Gastrocnemius medialis (tissue), 4 donors: ENCODE results near the gene DUOX1.

Source experiments
- CTCF ChIP-seq, 5 experiments: fragments of 450-650 bp in 3 of 5; fragments of 200-600 bp in 2 of 5; sonication (generic) in 2 of 5; IDR thresholded peaks in 4 of 5; conservative IDR thresholded peaks in 1 of 5; 1 replicate in 4 of 5; 2 replicates in 1 of 5; pipeline ENCODE4 v1.5.1; 2016 to 2019; ENCODE audit warnings: antibody characterized with exemption in 5 of 5, mild to moderate bottlenecking in 3 of 5, moderate library complexity in 3 of 5
- POLR2A ChIP-seq, 2 donors: fragments of 450-650 bp; IDR thresholded peaks; one replicate each; pipeline ENCODE4 v1.6.1; 2017; ENCODE audit warnings: antibody characterized with exemption in 2 of 2, mild to moderate bottlenecking in 2 of 2, moderate library complexity in 2 of 2

GRCh38 chr15:45139770-45140169 is 10.0 kb downstream of the DUOX1 start:
- no peak for TF ChIP-seq CTCF (IDR thresholded peaks at IDR 0.05 in 4 of 5, conservative IDR thresholded peaks at IDR 0.05 in 1 of 5)
- no peak for TF ChIP-seq POLR2A (IDR thresholded peaks at IDR 0.05)
